Measurements from ENCODE around the gene MARF1. TPM values are rescaled to one million over a fixed set of nuclear protein-coding genes. Genes with fewer than 3 reads are reported as not detected.

Gene MARF1
- total and polyA plus RNA-seq, 4 donors: 7.0 to 19.8 (median 12.6) TPM

- H3K4me3 ChIP-seq (ENCODE audit: low read depth in 1 of 3, low read length in 3 of 3): no peak overlapping the region
These were observed 24.6 kb downstream of the MARF1 start for GRCh38 chr16:15618392-15618791.

GRCh38 chr16:15617901-15618300 lies 25.1 kb downstream of the MARF1 start:
- Histone ChIP-seq H3K27me3 (ENCODE audit: control insufficient read depth in 4 of 4, insufficient read depth in 4 of 4, low read length in 3 of 4) (no peaks in the 10 kb centered on the region), H3K4me1 (ENCODE audit: control insufficient read depth in 4 of 4, insufficient read depth in 4 of 4, low read length in 3 of 4) (no peaks in the 10 kb centered on the region), H3K4me3 (ENCODE audit: low read depth in 1 of 3, low read length in 3 of 3) (no peak overlapping the region), H3K9ac (ENCODE audit: low read depth in 1 of 2, low read length in 2 of 2) (no peak overlapping the region), H3K9me3 (ENCODE audit: control insufficient read depth in 4 of 4, low read length in 3 of 4) (no peaks in the 10 kb centered on the region), H3K27ac (ENCODE audit: low read depth in 1 of 2, low read length in 2 of 2) (no peak overlapping the region), H3K36me3 (ENCODE audit: control insufficient read depth in 4 of 4, insufficient read depth in 3 of 4, low read depth in 1 of 4, low read length in 3 of 4) (peaks cover 19 to 81% (median 58%) of the 10 kb centered on the region in 4 donors)
- no peak for DNase-seq (ENCODE audit: low spot score)
- WGBS: 97% methylated on average over 4 of the region's 4 CpGs
- TF ChIP-seq NR2F2 (IDR thresholded peaks at IDR 0.05) (no peak), EGR1 (IDR thresholded peaks at IDR 0.05; ENCODE audit: low read depth in 2 of 2) (no peak), ATF3 (IDR thresholded peaks at IDR 0.05) (no peak), FOXA2 (IDR thresholded peaks at IDR 0.05) (no peak), MAX (IDR thresholded peaks at IDR 0.05) (no peak), YY1 (IDR thresholded peaks at IDR 0.05) (no peak), CTCF (IDR thresholded peaks at IDR 0.05; ENCODE audit: low read depth, low read length, missing input control) (no peak), GABPA (IDR thresholded peaks at IDR 0.05 in 1 of 2, conservative IDR thresholded peaks at IDR 0.05 in 1 of 2) (no peak)

More at GRCh38 chr16:15618392-15618791, 24.6 kb downstream of the MARF1 start:
- 96% methylated on average over 4 of the region's 4 CpGs for WGBS
- DNase-seq (ENCODE audit: low spot score): no peak
- peaks cover 19 to 79% (median 57%) of the 10 kb centered on the region in 4 donors for H3K36me3 ChIP-seq (ENCODE audit: control insufficient read depth in 4 of 4, insufficient read depth in 3 of 4, low read depth in 1 of 4, low read length in 3 of 4)
- H3K27me3 ChIP-seq (ENCODE audit: control insufficient read depth in 4 of 4, insufficient read depth in 4 of 4, low read length in 3 of 4): no peaks in the 10 kb centered on the region
- TF ChIP-seq GABPA (IDR thresholded peaks at IDR 0.05 in 1 of 2, conservative IDR thresholded peaks at IDR 0.05 in 1 of 2) (no peak), MAX (IDR thresholded peaks at IDR 0.05) (no peak), FOXA2 (IDR thresholded peaks at IDR 0.05) (no peak), TAF1 (conservative IDR thresholded peaks at IDR 0.05) (no peak), RAD21 (IDR thresholded peaks at IDR 0.05) (no peak), RXRA (IDR thresholded peaks at IDR 0.05) (no peak), JUND (IDR thresholded peaks at IDR 0.05) (no peak), NR2F2 (IDR thresholded peaks at IDR 0.05) (no peak), HNF4G (IDR thresholded peaks at IDR 0.05) (no peak), EGR1 (IDR thresholded peaks at IDR 0.05; ENCODE audit: low read depth in 2 of 2) (no peak), ZBTB33 (IDR thresholded peaks at IDR 0.05) (no peak), ATF3 (IDR thresholded peaks at IDR 0.05) (no peak), REST (IDR thresholded peaks at IDR 0.05) (no peak)
- H3K9me3 ChIP-seq (ENCODE audit: control insufficient read depth in 4 of 4, low read length in 3 of 4): no peaks in the 10 kb centered on the region
- no peaks in the 10 kb centered on the region for H3K4me1 ChIP-seq (ENCODE audit: control insufficient read depth in 4 of 4, insufficient read depth in 4 of 4, low read length in 3 of 4)
- H3K9ac ChIP-seq (ENCODE audit: low read depth in 1 of 2, low read length in 2 of 2): no peak overlapping the region
- no peak overlapping the region for H3K27ac ChIP-seq (ENCODE audit: low read depth in 1 of 2, low read length in 2 of 2)
